Lower lobe of right lung (tissue), 2 donors: ENCODE results near the gene NRIP1. TPM values are rescaled to one million over a fixed set of nuclear protein-coding genes. Genes with fewer than 3 reads are reported as not detected.

Source experiments
- ATAC-seq, 2 donors: fragments of 200-7000 bp; cut with Tn5 transposase; one replicate each; pipeline ENCODE4 v1.9.1; 2020 to 2022; ENCODE audit warnings: mild to moderate bottlenecking in 2 of 2, moderate library complexity in 2 of 2
- DNase-seq: peaks from one replicate; pipeline ENCODE4 v3.0.0-alpha.2; 2020
- H3K27ac ChIP-seq: fragments of 200-600 bp; one replicate; pipeline ENCODE4 v1.8.0; 2022
- H3K27me3 ChIP-seq: fragments of 200-600 bp; one replicate; pipeline ENCODE4 v1.8.0; 2022; ENCODE audit warnings: low read depth
- H3K36me3 ChIP-seq: fragments of 200-600 bp; one replicate; pipeline ENCODE4 v1.8.0; 2022; ENCODE audit warnings: mild to moderate bottlenecking
- H3K4me1 ChIP-seq: fragments of 200-600 bp; one replicate; pipeline ENCODE4 v1.8.0; 2022
- H3K4me3 ChIP-seq: fragments of 200-600 bp; one replicate; pipeline ENCODE4 v1.8.0; 2022; ENCODE audit warnings: mild to moderate bottlenecking
- H3K9me3 ChIP-seq: fragments of 200-600 bp; one replicate; pipeline ENCODE4 v1.8.0; 2022
- CTCF ChIP-seq: fragments of 200-600 bp; IDR thresholded peaks from one replicate; pipeline ENCODE4 v1.8.0; 2022; ENCODE audit warnings: antibody characterized with exemption, mild to moderate bottlenecking
- intact Hi-C: fragments of 100-400 bp; cut with DNase I; formaldehyde crosslinking; loops from one replicate; pipeline ENCODE4 v1.11.0; 2022
- total RNA-seq: library from RNA; stranded (reverse); fragmentation: NEBNext Ultra II Directional; extraction: Animal tissue kit (Norgen Biotek cat#: 25700); gene quantifications from one replicate; pipeline ENCODE4 v1.2.1, GENCODE V29; 2021
- donor health status: DM: no; HTN: yes; CAD: no; lungs with severe emphysema.

Gene NRIP1
- total RNA-seq, 1 donor from 2014 or later, result 60.0 TPM

DNA sequence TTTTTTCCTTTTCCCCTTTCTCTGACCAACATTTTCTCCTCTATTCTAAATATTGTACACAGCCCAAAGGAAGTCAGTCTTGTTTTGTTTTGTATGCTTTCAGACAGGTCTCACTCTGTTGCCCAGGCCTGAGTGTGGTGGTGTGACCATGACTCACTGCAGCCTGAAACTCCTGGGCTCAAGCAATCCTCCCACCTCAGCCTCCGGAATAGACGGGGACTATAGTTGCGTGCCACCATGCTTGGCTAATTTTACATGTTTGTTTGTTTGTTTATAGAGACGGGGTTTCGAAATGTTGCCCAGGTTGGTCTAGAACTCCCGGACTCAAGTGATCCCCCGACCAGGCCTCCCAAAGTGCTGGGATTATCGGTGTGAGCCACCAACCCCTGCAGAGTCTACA lies 72.8 kb downstream of the NRIP1 start:
- Histone ChIP-seq H3K4me1 (peaks cover 15% of the 10 kb centered on the region), H3K36me3 (no peaks in the 10 kb centered on the region), H3K9me3 (no peaks in the 10 kb centered on the region), H3K27me3 (no peaks in the 10 kb centered on the region), H3K4me3 (no peak overlapping the region), H3K27ac (no peak overlapping the region)
- DNase-seq, result no peak
- intact Hi-C loops, result no loop called here
- ATAC-seq, result no peak
- no peak for TF ChIP-seq CTCF

- no peaks in the 10 kb centered on the region for H3K27me3 ChIP-seq
- ATAC-seq (no peak), DNase-seq (no peak)
- intact Hi-C loops, result no loop called here
- no peak for TF ChIP-seq CTCF
- no peak overlapping the region for H3K4me3 ChIP-seq
- H3K9me3 ChIP-seq, result no peaks in the 10 kb centered on the region
- no peaks in the 10 kb centered on the region for H3K36me3 ChIP-seq
- peaks cover under 1% of the 10 kb centered on the region for H3K4me1 ChIP-seq
- no peak overlapping the region for H3K27ac ChIP-seq
Measured at GRCh38 chr21:14989359-14989758, 75.4 kb downstream of the NRIP1 start.

DNA sequence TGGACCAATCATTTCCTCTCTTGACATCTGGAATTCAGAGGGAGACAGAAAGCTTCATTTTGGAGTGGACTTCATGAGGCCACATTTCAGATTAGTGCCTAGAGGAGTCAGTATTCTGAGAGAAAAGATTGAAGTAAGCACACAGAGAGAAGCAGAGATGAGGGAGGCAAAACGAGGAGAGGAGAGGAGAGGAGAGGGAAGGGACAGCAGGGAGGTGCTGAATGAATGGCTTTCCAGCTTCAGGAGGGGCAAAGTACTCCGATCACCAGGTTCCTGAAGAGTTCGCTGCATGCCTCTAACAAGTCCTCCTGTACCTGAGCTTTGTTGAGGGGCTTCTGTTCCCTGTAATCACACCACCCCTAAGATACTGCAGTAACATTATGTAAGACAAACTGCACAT lies 76.0 kb downstream of the NRIP1 start:
- DNase-seq (no peak), ATAC-seq (no peak)
- Histone ChIP-seq H3K4me1 (no peaks in the 10 kb centered on the region), H3K9me3 (no peaks in the 10 kb centered on the region), H3K27ac (no peak overlapping the region), H3K36me3 (no peaks in the 10 kb centered on the region), H3K27me3 (no peaks in the 10 kb centered on the region), H3K4me3 (no peak overlapping the region)
- intact Hi-C loops, result no loop called here
- TF ChIP-seq CTCF, result no peak

- H3K9me3 ChIP-seq, result no peaks in the 10 kb centered on the region
- DNase-seq (no peak), ATAC-seq (no peak)
- TF ChIP-seq CTCF, result no peak
- no peak overlapping the region for H3K4me3 ChIP-seq
- no peaks in the 10 kb centered on the region for H3K27me3 ChIP-seq
- intact Hi-C loops, result no loop called here
- no peak overlapping the region for H3K27ac ChIP-seq
- no peaks in the 10 kb centered on the region for H3K36me3 ChIP-seq
- H3K4me1 ChIP-seq, result no peaks in the 10 kb centered on the region
Measured at GRCh38 chr21:14987370-14988170, 77.2 kb downstream of the NRIP1 start.

- H3K27ac ChIP-seq, result no peak overlapping the region
- ATAC-seq (no peak), DNase-seq (no peak)
- no peaks in the 10 kb centered on the region for H3K27me3 ChIP-seq
- no peaks in the 10 kb centered on the region for H3K9me3 ChIP-seq
- TF ChIP-seq CTCF, result no peak
- no peaks in the 10 kb centered on the region for H3K36me3 ChIP-seq
- intact Hi-C loops, result no loop called here
- H3K4me1 ChIP-seq, result no peaks in the 10 kb centered on the region
- no peak overlapping the region for H3K4me3 ChIP-seq
Measured at GRCh38 chr21:14985306-14985705, 79.5 kb downstream of the NRIP1 start.
